Endodermal cell (in vitro differentiated cells): ENCODE results near the gene MOBP. TPM values are rescaled to one million over a fixed set of nuclear protein-coding genes. Genes with fewer than 3 reads are reported as not detected.
A peak's percentile ranks its signal among the peaks of the same experiment; 100 is the strongest.

Experiments
- DNase-seq: peaks from one replicate; pipeline ENCODE4 v3.0.0-alpha.2; 2017
- H3K27ac ChIP-seq: 2 replicates; pipeline ENCODE4 v1.5.1; 2013; ENCODE audit warnings: mild to moderate bottlenecking, low read depth, low read length, moderate library complexity
- H3K27me3 ChIP-seq: 2 replicates; pipeline ENCODE4 v1.6.1; 2013; ENCODE audit warnings: mild to moderate bottlenecking, low read length, moderate library complexity; ENCODE audit not compliant: insufficient read depth, control insufficient read depth, poor library complexity, severe bottlenecking
- H3K36me3 ChIP-seq: 2 replicates; pipeline ENCODE4 v1.7.0; 2013; ENCODE audit warnings: mild to moderate bottlenecking, low read length, moderate library complexity; ENCODE audit not compliant: control insufficient read depth, insufficient read depth
- H3K4me1 ChIP-seq: one replicate; pipeline ENCODE4 v1.7.0; 2013; ENCODE audit warnings: low read length; ENCODE audit not compliant: control insufficient read depth, insufficient read depth
- H3K4me3 ChIP-seq: 2 replicates; pipeline ENCODE4 v1.5.1; 2013; ENCODE audit warnings: mild to moderate bottlenecking, low read length, moderate library complexity
- H3K9ac ChIP-seq: 2 replicates; pipeline ENCODE4 v1.6.1; 2013; ENCODE audit warnings: mild to moderate bottlenecking, low read length, moderate library complexity; ENCODE audit not compliant: poor library complexity, severe bottlenecking; ENCODE audit errors: extremely low read depth
- H3K9me3 ChIP-seq: 2 replicates; pipeline ENCODE4 v1.6.1; 2013; ENCODE audit warnings: mild to moderate bottlenecking, low read length, moderate library complexity; ENCODE audit not compliant: control insufficient read depth
- H3K27ac Mint-ChIP-seq: 2 replicates; pipeline ENCODE4 v1.8.0; 2020; ENCODE audit warnings: mixed read lengths
- H3K27me3 Mint-ChIP-seq: 2 replicates; pipeline ENCODE4 v1.8.0; 2021; ENCODE audit warnings: mild to moderate bottlenecking, mixed read lengths; ENCODE audit not compliant: insufficient read depth
- H3K36me3 Mint-ChIP-seq: 2 replicates; pipeline ENCODE4 v1.8.0; 2020; ENCODE audit warnings: low read depth, mixed read lengths
- H3K4me1 Mint-ChIP-seq: 2 replicates; pipeline ENCODE4 v1.8.0; 2020; ENCODE audit warnings: mixed read lengths
- H3K4me3 Mint-ChIP-seq: 2 replicates; pipeline ENCODE4 v1.8.0; 2020; ENCODE audit warnings: mild to moderate bottlenecking, moderate library complexity, mixed read lengths
- H3K9me3 Mint-ChIP-seq: 2 replicates; pipeline ENCODE4 v1.8.0; 2020; ENCODE audit warnings: mild to moderate bottlenecking, mixed read lengths
- CTCF ChIP-seq: fragments of 200-600 bp; sonication (generic); conservative IDR thresholded peaks from 2 replicates; pipeline ENCODE4 v1.5.0; 2021; ENCODE audit warnings: antibody characterized with exemption, mild to moderate bottlenecking
- WGBS, 2 experiments: methylation state at CpG; one replicate each; pipeline versions ENCODE4 v1.1.5 to v1.1.7; 2013; ENCODE audit warnings: missing lambda C conversion rate in 2 of 2, mixed read lengths in 1 of 2; ENCODE audit not compliant: insufficient coverage in 1 of 2, insufficient read length in 1 of 2; 5-methylcytosine and 5-hydroxymethylcytosine counted together
- total RNA-seq, 2 donors: library from RNA; stranded (reverse); fragmentation: NEBNext Ultra II Directional in 1 of 2; extraction: Animal tissue kit (Norgen Biotek cat#: 25700) in 1 of 2; gene quantifications; 2 replicates in 1 of 2; 3 replicates in 1 of 2; pipeline ENCODE4 v1.2.1, GENCODE V29; 2021

Gene MOBP
- total RNA-seq, 2 donors from 2014 or later = 2.1 to 7.0 TPM

- Mint-ChIP-seq H3K4me3 (no peak overlapping the region), H3K36me3 (no peaks in the 10 kb centered on the region), H3K27ac (no peak overlapping the region), H3K27me3 (no peaks in the 10 kb centered on the region), H3K4me1 (peaks cover 16% of the 10 kb centered on the region), H3K9me3 (peaks cover 8% of the 10 kb centered on the region)
- TF ChIP-seq CTCF = no peak
- H3K9ac ChIP-seq = no peak overlapping the region
- H3K27me3 ChIP-seq = no peaks in the 10 kb centered on the region
- DNase-seq = no peak
- WGBS, 2 experiments = 90 to 100% methylated on average over 1 to 6 of the region's 6 CpGs
- peaks cover 2% of the 10 kb centered on the region for H3K4me1 ChIP-seq
- H3K36me3 ChIP-seq = no peaks in the 10 kb centered on the region
- H3K4me3 ChIP-seq = no peak overlapping the region
- H3K27ac ChIP-seq = no peak overlapping the region
- peaks cover 14% of the 10 kb centered on the region for H3K9me3 ChIP-seq
Measured at GRCh38 chr3:39469945-39470344, 2.5 kb downstream of the MOBP start.

- H3K27me3 ChIP-seq = no peaks in the 10 kb centered on the region
- no peak overlapping the region for H3K4me3 Mint-ChIP-seq
Measured at GRCh38 chr3:39471652-39472051, 4.2 kb downstream of the MOBP start.

GRCh38 chr3:39473452-39474125 is 6.1 kb downstream of the MOBP start:
- H3K9me3 ChIP-seq = peaks cover 14% of the 10 kb centered on the region
- H3K36me3 ChIP-seq = no peaks in the 10 kb centered on the region
- Mint-ChIP-seq H3K27me3 (no peaks in the 10 kb centered on the region), H3K36me3 (no peaks in the 10 kb centered on the region), H3K4me1 (no peaks in the 10 kb centered on the region), H3K4me3 (no peak overlapping the region), H3K9me3 (peaks cover 8% of the 10 kb centered on the region), H3K27ac (no peak overlapping the region)
- H3K9ac ChIP-seq = no peak overlapping the region
- no peak overlapping the region for H3K4me3 ChIP-seq
- TF ChIP-seq CTCF = no peak
- H3K27me3 ChIP-seq = no peaks in the 10 kb centered on the region
- 80 to 89% methylated on average over 1 to 4 of the region's 4 CpGs for WGBS, 2 experiments
- H3K4me1 ChIP-seq = no peaks in the 10 kb centered on the region
- DNase-seq = peak; percentile 57
- no peak overlapping the region for H3K27ac ChIP-seq

More at GRCh38 chr3:39471652-39472051, 4.2 kb downstream of the MOBP start:
- Histone ChIP-seq H3K9ac (no peak overlapping the region), H3K4me1 (peaks cover 2% of the 10 kb centered on the region), H3K4me3 (no peak overlapping the region), H3K36me3 (no peaks in the 10 kb centered on the region), H3K9me3 (peaks cover 14% of the 10 kb centered on the region), H3K27ac (no peak overlapping the region)
- WGBS, 2 experiments = 93 to 100% methylated on average over 3 to 5 of the region's 5 CpGs
- Mint-ChIP-seq H3K9me3 (peaks cover 8% of the 10 kb centered on the region), H3K27ac (no peak overlapping the region), H3K4me1 (peaks cover 14% of the 10 kb centered on the region), H3K36me3 (no peaks in the 10 kb centered on the region), H3K27me3 (no peaks in the 10 kb centered on the region)
- no peak for DNase-seq
- no peak for TF ChIP-seq CTCF
